ENCODE measurements around the gene ETFB.

The ETFB gene

GRCh38 chr19:51351266-51351990 is 14.8 kb downstream of the ETFB start:
- DNase-seq = no peak

GRCh38 chr19:51347209-51347928 is 18.8 kb downstream of the ETFB start:
- DNase-seq = no peak

- no peak for DNase-seq
Observed at GRCh38 chr19:51346742-51347141, 19.4 kb downstream of the ETFB start.

DNA sequence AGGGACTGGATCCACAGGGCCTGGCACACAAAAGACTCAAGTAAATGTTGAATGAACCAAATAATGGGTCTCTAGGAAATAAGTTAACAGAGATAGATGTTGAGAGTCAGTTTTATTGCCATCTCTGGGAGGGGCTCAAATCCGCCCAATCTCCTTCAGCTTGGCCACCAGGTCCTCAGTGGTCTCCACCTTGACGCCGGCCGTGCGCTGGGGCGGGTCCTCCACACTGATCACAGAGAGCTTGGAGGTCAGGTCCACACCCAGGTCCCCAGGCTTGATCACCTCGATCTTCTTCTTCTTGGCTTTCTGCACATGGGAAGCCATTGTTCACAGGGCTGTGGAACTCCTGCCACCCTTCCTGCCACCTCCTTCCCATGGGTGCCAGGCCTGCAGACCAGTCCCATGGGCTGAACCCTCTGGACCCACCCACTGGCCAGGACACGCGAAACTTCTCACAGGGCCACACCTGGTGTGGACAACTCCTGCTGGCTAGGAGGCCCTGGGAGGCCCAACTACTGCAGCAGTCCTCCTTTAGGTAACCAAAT is 21.0 kb downstream of the ETFB start:
- no peak for DNase-seq

DNA sequence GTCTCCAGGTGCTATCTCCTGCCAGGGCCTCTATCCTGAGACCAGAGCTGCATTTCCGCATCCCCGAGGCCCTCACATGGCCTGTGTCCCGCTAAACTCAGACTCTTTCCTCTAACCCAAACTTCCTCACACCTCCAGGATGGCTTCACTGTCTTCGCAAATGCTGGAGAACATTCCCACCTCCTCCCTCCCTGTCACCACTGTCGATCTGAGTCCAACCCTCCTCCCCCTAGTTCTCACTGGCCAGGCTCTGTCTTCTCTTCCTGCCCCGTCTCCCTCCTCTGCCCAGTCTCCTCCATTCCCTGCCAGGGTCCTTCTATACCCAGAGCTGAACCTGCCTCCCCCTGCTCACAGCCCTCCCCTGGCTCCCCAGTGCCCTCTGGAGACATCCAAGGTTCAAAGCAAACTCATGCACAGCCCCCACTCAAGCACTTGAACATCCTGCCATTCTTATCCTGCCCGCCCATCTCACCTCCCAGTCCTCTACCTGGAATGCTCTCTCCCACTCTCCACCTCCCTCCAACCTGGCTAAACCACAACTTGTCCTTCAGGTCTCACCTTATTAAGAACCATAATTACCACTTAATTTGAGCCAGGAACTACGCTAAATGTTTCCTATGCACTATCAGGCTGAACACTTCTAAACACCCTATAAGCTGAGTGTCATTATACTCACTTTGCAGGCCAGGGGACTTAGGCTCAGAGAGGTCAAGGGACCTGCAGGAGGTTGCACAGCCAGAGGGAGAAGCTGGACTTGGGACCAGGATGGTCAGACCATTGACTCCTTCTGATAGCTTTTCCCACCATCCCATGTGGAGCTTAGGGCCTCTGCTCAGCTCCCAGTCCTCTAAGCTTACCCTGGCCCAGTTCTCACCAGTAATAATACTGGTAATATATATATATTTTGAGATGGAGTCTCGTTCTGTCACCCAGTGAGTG is 23.3 kb downstream of the ETFB start:
- DNase-seq = no peak

DNA sequence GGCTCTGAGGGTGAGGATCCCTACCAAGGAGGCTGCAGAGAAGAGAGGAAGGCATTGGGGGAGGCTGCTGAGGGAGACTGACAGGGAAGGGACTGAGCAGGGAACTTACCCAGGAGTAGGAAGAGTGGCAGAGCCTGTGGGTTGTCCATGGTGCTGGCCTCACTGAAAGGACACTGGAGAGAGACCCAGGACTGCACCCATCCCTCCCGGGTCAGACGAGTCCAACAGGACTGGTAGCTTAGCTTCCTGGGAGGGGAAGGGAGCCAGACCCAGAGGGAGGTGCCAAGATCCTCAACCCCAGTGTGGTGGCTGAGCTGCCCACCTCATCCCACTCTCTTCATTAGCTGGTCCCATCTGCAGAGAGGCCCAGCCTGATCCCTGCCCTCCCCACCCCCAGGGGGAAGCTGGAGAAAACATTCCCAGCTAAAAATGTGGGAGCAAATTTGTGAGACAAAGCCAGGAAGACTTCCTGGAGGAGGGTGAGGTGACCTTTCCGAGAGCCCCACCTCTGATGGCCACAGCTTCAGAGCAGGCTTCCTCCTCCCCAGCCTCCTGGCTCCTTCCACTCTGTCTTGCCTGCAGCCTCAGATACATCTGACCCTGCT is 24.1 kb downstream of the ETFB start, which contains the start of gene VSIG10L:
TSS of gene VSIG10L (minus strand) at position 164 of the 605 bp plus-strand sequence. CDS start at position 149, 15 bp downstream.
- DNase-seq = peak in 1 of 2 donors; percentile 6

GRCh38 chr19:51341066-51341465 is 25.1 kb downstream of the ETFB start:
- no peak for DNase-seq

- DNase-seq = peak; percentile 97 to 99
Observed at GRCh38 chr19:51339687-51340656, 26.2 kb downstream of the ETFB start.

DNA sequence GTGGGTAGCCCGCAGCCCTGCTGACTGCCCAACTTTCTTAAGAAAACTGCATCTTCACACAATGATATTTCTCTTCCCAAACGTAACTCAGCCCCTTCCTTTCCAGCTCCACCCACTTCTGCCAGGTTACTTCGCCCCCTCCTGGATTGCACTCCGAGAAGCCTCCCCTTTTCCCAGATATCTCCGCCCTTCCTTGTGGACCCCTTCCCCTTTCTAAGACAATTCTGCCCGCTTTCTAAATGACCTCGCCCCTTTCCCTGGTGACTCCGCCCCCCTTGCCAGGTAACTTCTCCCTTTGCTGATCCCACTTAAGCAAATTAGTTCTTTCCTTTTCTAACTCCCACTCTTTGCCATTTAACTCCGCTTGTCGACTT is 26.9 kb downstream of the ETFB start:
- no peak for DNase-seq

GRCh38 chr19:51338563-51339312 is 27.4 kb downstream of the ETFB start:
- DNase-seq = peak; percentile 54 to 78

DNA sequence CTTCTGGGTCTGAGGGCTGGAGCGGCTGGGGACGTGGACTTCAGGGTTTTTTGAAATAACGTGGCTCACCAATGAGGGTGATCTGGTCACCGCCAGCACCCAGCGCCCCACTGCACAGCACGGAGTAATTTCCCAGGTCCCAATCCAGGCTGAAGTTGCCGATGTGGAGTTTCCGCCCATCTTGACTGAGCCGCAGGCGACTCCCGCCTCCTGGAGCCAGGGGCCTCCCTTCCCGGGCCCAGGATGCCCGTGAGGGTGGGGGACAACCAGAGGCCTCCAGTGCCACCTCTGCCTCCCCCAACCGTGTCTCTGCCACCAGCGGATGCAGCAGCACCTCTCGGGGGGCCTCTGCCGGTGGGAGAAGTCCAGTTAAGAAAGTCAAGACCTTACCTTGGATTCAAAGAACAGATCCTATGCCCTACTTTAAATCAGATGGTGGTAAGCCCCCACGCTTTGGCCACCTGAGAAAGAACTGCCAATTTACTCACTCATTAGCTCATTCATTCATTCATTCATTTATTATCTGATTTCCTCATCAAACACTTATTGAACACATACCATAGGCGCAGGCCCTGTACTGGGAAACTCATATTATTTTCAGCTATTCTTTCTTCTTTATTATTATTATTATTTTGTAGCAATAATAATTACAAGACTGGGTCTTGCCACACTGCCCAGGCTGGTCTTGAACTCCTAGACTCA is 28.2 kb downstream of the ETFB start:
- no peak for DNase-seq

DNA sequence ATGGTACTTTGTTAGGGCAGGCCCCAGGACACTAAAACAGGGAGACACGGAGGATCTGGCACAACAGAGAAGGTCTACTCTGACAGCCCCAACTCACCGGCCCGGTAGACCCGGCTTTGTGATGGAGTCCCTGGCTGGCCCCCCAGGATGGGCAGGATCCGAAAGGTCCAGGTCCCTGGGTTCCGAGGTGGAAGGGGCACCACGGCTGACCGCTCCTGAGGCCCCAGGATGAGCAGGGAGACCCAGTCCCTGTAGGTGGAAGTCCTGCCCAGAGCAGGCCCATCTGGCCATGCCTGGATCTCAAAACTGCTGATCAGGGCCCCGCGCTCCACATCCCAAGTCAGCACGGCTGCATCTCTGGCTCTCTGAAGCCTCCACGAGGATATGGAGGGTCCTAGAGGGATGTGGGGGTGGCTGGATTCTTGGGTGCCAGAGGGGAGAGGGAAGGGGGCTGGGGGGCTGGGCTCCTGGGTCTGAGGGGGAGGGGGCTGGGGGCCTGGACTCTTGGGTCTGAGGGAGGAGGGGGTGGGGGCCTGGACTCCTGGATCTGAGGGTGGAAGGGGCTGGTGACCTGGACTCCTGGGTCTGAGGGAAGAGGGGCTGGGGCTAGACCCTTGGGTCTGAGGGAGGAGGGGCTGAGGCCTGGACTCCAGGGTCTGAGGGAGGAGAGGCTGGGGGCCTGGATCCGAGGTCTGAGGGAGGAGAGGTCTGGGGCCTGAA is 28.9 kb downstream of the ETFB start:
- DNase-seq = no peak

DNA sequence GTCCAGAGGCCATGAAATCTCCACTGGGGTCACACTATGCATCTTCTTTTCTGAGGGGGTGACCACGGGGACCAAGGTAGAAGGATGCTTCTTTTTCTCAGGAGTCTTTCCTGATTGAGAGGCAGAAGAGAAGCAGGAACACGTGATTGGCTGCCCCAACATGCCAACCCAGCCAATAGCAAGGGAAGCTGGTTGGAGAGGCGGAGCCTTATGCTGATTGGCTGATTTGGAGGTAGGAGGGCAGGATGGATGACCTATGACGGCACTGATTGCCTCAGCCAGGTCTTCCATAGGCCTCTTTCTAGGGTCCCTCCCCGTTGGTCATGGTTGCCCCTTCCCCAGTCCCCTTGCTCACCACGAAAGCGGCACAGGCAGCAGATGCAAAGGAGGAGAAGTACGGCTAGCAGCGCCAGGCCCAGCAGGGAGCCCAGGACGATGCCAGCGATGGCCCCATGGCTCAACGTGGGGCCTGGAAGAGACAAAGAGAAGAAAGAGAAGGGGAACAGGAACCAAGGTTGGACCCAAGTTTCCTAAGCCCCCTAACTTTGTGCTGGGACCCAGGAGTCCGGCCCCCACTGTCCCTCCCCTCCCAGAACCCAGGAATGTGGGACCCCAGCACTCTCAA is 32.2 kb downstream of the ETFB start:
- no peak for DNase-seq

- DNase-seq = no peak
Observed at GRCh38 chr19:51331716-51332115, 34.5 kb downstream of the ETFB start.

- DNase-seq = no peak
Observed at GRCh38 chr19:51331193-51331592, 35.0 kb downstream of the ETFB start.

- DNase-seq = no peak
Observed at GRCh38 chr19:51330366-51330765, 35.8 kb downstream of the ETFB start.

DNA sequence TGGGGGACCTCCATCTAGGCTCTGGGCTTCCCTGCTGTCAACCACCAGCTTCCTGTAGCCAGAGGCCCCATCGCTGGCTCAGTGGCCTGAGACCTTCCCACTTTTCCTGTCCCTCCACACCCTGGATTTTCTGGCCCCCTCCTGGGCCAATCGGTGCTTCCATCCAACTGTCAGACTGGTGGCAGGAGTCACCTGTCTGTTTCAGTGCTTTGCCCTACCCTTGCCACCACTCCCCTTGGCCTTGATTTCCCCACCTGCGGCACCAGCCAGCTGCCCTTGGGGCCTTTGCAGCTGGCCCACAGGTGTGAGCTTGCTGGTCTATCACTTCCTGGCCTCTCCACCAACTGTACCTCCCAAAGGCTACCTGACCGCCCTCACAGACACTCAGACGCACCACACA is 36.8 kb downstream of the ETFB start:
- DNase-seq = no peak
